Activated naive CD8-positive, alpha-beta T cell treated with anti-CD3 and anti-CD28 coated beads, Interleukin-2, amount 10 ng/mL, durations not matched to agents 7 days and 5 days (primary cell): ENCODE measurements around the gene GARIN3. TPM values are rescaled to one million over a fixed set of nuclear protein-coding genes. Genes with fewer than 3 reads are reported as not detected.
"Not testable (repeated sequence)": the region's sequence is repeated elsewhere in the genome, so short reads cannot be mapped to it uniquely, and the experiment has no call there.

ENCODE experiments used
- ATAC-seq: fragments of 150-1000 bp; cut with Tn5 transposase; one replicate; pipeline ENCODE4 v1.10.0; 2021; ENCODE audit warnings: low read depth, moderate library complexity
- POLR2A ChIA-PET: fragments of 350-600 bp; sonication (Branson Sonifier 250); formaldehyde crosslinking; loops from one replicate; lab custom pipeline; 2021; ENCODE audit warnings: antibody characterized with exemption; lab: Charles Lee
- DNase-seq: peaks from one replicate; pipeline ENCODE4 v3.0.0; 2021
- H3K27ac Mint-ChIP-seq: one replicate; pipeline ENCODE4 v1.8.0; 2022; ENCODE audit warnings: mild to moderate bottlenecking, mixed read lengths
- H3K27me3 Mint-ChIP-seq: one replicate; pipeline ENCODE4 v1.8.0; 2022; ENCODE audit warnings: mild to moderate bottlenecking, moderate library complexity, mixed read lengths
- H3K36me3 Mint-ChIP-seq: one replicate; pipeline ENCODE4 v1.8.0; 2021; ENCODE audit warnings: mild to moderate bottlenecking, mixed read lengths
- H3K4me1 Mint-ChIP-seq: one replicate; pipeline ENCODE4 v1.8.0; 2021; ENCODE audit warnings: mixed read lengths
- H3K4me3 Mint-ChIP-seq: one replicate; pipeline ENCODE4 v1.8.0; 2022; ENCODE audit warnings: mild to moderate bottlenecking, moderate library complexity, mixed read lengths
- H3K9me3 Mint-ChIP-seq: one replicate; pipeline ENCODE4 v1.8.0; 2021; ENCODE audit warnings: mixed read lengths
- total RNA-seq, 2 experiments: library from RNA; stranded (reverse); gene quantifications; one replicate each; pipeline ENCODE4 v1.2.3, GENCODE V29; 2021

The GARIN3 gene
- total RNA-seq: not detected

- peaks cover 41% of the 10 kb centered on the region for H3K4me1 Mint-ChIP-seq
- no peak for DNase-seq
- POLR2A ChIA-PET: interaction anchor here (0.8 to 3.5 kb wide), 9 partner anchors 9 to 106 kb away, joined by 4 to 21 read pairs (median 6); partner anchors contain the start of genes ITK and MED7
- H3K9me3 Mint-ChIP-seq: peaks cover 8% of the 10 kb centered on the region
- no peaks in the 10 kb centered on the region for H3K27me3 Mint-ChIP-seq
- no peak for ATAC-seq
- H3K36me3 Mint-ChIP-seq: peaks cover 15% of the 10 kb centered on the region
- peak within 1 kb of the TSS; percentile 86 for H3K27ac Mint-ChIP-seq
- H3K4me3 Mint-ChIP-seq: peak within 1 kb of the TSS; percentile 75
Measured at GRCh38 chr5:157166214-157167213, at the start of gene GARIN3. GARIN3 (minus strand) TSS chr5:157166264; CDS start chr5:157166168, 96 bp downstream.

GRCh38 chr5:157215514-157216167 is 49.6 kb upstream of the GARIN3 start:
- Mint-ChIP-seq H3K27ac (peak overlapping the region; percentile 99), H3K36me3 (peaks cover 76% of the 10 kb centered on the region), H3K4me3 (peak overlapping the region; percentile 83), H3K27me3 (no peaks in the 10 kb centered on the region), H3K4me1 (peaks cover 91% of the 10 kb centered on the region), H3K9me3 (no peaks in the 10 kb centered on the region)
- ATAC-seq (no peak), DNase-seq (no peak)
- POLR2A ChIA-PET: interaction anchor here (0.7 to 6.5 kb wide), 10 partner anchors 11 to 73 kb away, joined by 3 to 65 read pairs (median 6); partner anchors contain the start of genes ITK and MED7

GRCh38 chr5:157214861-157215513 is 48.9 kb upstream of the GARIN3 start:
- Mint-ChIP-seq H3K4me1 (peaks cover 90% of the 10 kb centered on the region), H3K27me3 (no peaks in the 10 kb centered on the region), H3K36me3 (peaks cover 74% of the 10 kb centered on the region), H3K4me3 (peak overlapping the region; percentile 83), H3K9me3 (no peaks in the 10 kb centered on the region), H3K27ac (peak overlapping the region; percentile 99)
- POLR2A ChIA-PET: interaction anchor here (0.7 to 6.5 kb wide), 10 partner anchors 10 to 72 kb away, joined by 3 to 65 read pairs (median 6); partner anchors contain the start of genes ITK and MED7
- ATAC-seq: peak; percentile 31
- DNase-seq: no peak

GRCh38 chr5:157214415-157214814 is 48.4 kb upstream of the GARIN3 start:
- Mint-ChIP-seq H3K27me3 (no peaks in the 10 kb centered on the region), H3K27ac (peak overlapping the region; percentile 99), H3K4me1 (peaks cover 86% of the 10 kb centered on the region), H3K4me3 (peak overlapping the region; percentile 83), H3K9me3 (no peaks in the 10 kb centered on the region), H3K36me3 (peaks cover 71% of the 10 kb centered on the region)
- ATAC-seq (no peak), DNase-seq (no peak)
- POLR2A ChIA-PET: interaction anchor here (1.6 to 6.5 kb wide), 5 partner anchors 9 to 72 kb away, joined by 8 to 65 read pairs (median 35); partner anchors contain the start of genes ITK and MED7

GRCh38 chr5:157213527-157214243 is 47.6 kb upstream of the GARIN3 start:
- H3K9me3 Mint-ChIP-seq: no peaks in the 10 kb centered on the region
- H3K27ac Mint-ChIP-seq: peak overlapping the region; percentile 99
- peaks cover 69% of the 10 kb centered on the region for H3K36me3 Mint-ChIP-seq
- peak overlapping the region; percentile 83 for H3K4me3 Mint-ChIP-seq
- no peaks in the 10 kb centered on the region for H3K27me3 Mint-ChIP-seq
- DNase-seq (no peak), ATAC-seq (peak; percentile 17)
- H3K4me1 Mint-ChIP-seq: peaks cover 86% of the 10 kb centered on the region
- POLR2A ChIA-PET: interaction anchor here (0.9 to 6.5 kb wide), 5 partner anchors 9 to 59 kb away, joined by 3 to 65 read pairs (median 35); no protein-coding TSS in a partner anchor

- ATAC-seq: no peak
Measured at GRCh38 chr5:157212307-157212706, 46.2 kb upstream of the GARIN3 start.

GRCh38 chr5:157210652-157211051 is 44.6 kb upstream of the GARIN3 start:
- POLR2A ChIA-PET, H3K9me3 Mint-ChIP-seq, ATAC-seq, DNase-seq, H3K27me3 Mint-ChIP-seq: not testable (repeated sequence)
- peak overlapping the region; percentile 82 for H3K27ac Mint-ChIP-seq
- H3K4me1 Mint-ChIP-seq: peaks cover 85% of the 10 kb centered on the region
- peaks cover 77% of the 10 kb centered on the region for H3K36me3 Mint-ChIP-seq
- H3K4me3 Mint-ChIP-seq: peak overlapping the region; percentile 70

More at GRCh38 chr5:157212307-157212706, 46.2 kb upstream of the GARIN3 start:
- Mint-ChIP-seq H3K27me3 (no peaks in the 10 kb centered on the region), H3K36me3 (peaks cover 80% of the 10 kb centered on the region), H3K9me3 (no peaks in the 10 kb centered on the region), H3K27ac (peak overlapping the region; percentile 99), H3K4me1 (peaks cover 90% of the 10 kb centered on the region), H3K4me3 (peak overlapping the region; percentile 83)
- POLR2A ChIA-PET: interaction anchor here (0.9 to 1.6 kb wide), 4 partner anchors 9 to 60 kb away, joined by 3 to 5 read pairs (median 4); partner anchors contain the start of gene ITK
- no peak for DNase-seq

GRCh38 chr5:157205708-157206107 is 39.6 kb upstream of the GARIN3 start:
- no peaks in the 10 kb centered on the region for H3K9me3 Mint-ChIP-seq
- peaks cover 60% of the 10 kb centered on the region for H3K36me3 Mint-ChIP-seq
- peak overlapping the region; percentile 22 for H3K27ac Mint-ChIP-seq
- no peak for ATAC-seq
- POLR2A ChIA-PET: interaction anchor here (0.6 to 4.7 kb wide), 5 partner anchors 10 to 267 kb away, joined by 3 to 44 read pairs (median 3); no protein-coding TSS in a partner anchor
- H3K4me3 Mint-ChIP-seq: peak overlapping the region; percentile 20
- H3K4me1 Mint-ChIP-seq: peaks cover 71% of the 10 kb centered on the region
- H3K27me3 Mint-ChIP-seq: no peaks in the 10 kb centered on the region
- no peak for DNase-seq

- peak; percentile 15 for ATAC-seq
- Mint-ChIP-seq H3K4me1 (peaks cover 71% of the 10 kb centered on the region), H3K9me3 (no peaks in the 10 kb centered on the region), H3K4me3 (peak overlapping the region; percentile 66), H3K27ac (peak overlapping the region; percentile 77), H3K27me3 (no peaks in the 10 kb centered on the region), H3K36me3 (peaks cover 57% of the 10 kb centered on the region)
- POLR2A ChIA-PET: interaction anchor here (0.6 to 4.7 kb wide), 8 partner anchors 11 to 52 kb away, joined by 3 to 44 read pairs (median 4); no protein-coding TSS in a partner anchor
- no peak for DNase-seq
Measured at GRCh38 chr5:157204765-157205164, 38.7 kb upstream of the GARIN3 start.

- Mint-ChIP-seq H3K27ac (peak overlapping the region; percentile 72), H3K4me3 (peak overlapping the region; percentile 66), H3K36me3 (peaks cover 53% of the 10 kb centered on the region), H3K9me3 (no peaks in the 10 kb centered on the region), H3K4me1 (peaks cover 73% of the 10 kb centered on the region), H3K27me3 (no peaks in the 10 kb centered on the region)
- peak; percentile 17 for ATAC-seq
- POLR2A ChIA-PET: interaction anchor here (0.5 to 4.7 kb wide), 10 partner anchors 12 to 164 kb away, joined by 3 to 44 read pairs (median 5); partner anchors contain the start of gene ITK
- DNase-seq: no peak
Measured at GRCh38 chr5:157203417-157203816, 37.4 kb upstream of the GARIN3 start.

GRCh38 chr5:157201857-157202256 is 35.8 kb upstream of the GARIN3 start:
- H3K4me3 Mint-ChIP-seq: peak overlapping the region; percentile 78
- no peaks in the 10 kb centered on the region for H3K27me3 Mint-ChIP-seq
- H3K36me3 Mint-ChIP-seq: peaks cover 48% of the 10 kb centered on the region
- POLR2A ChIA-PET: interaction anchor here (2.4 kb wide), 1 partner anchor 66 kb away, joined by 7 read pairs; no protein-coding TSS in a partner anchor
- H3K27ac Mint-ChIP-seq: peak overlapping the region; percentile 84
- no peak for DNase-seq
- H3K9me3 Mint-ChIP-seq: no peaks in the 10 kb centered on the region
- peaks cover 73% of the 10 kb centered on the region for H3K4me1 Mint-ChIP-seq
- peak; percentile 11 for ATAC-seq
